GM23248 (cell line): ENCODE measurements around the gene SYT6. TPM values are rescaled to one million over a fixed set of nuclear protein-coding genes. Genes with fewer than 3 reads are reported as not detected.

Experiments
- DNase-seq: peaks from one replicate; pipeline ENCODE4 v3.0.0-alpha.2; 2015
- H2AFZ ChIP-seq: fragments of 200-600 bp; sonication (generic); 2 replicates; pipeline ENCODE4 v1.6.1; 2016; ENCODE audit warnings: antibody characterized with exemption
- H3F3A ChIP-seq: fragments of 200-600 bp; sonication (generic); 2 replicates; pipeline ENCODE4 v1.6.1; 2016; ENCODE audit warnings: mild to moderate bottlenecking, antibody characterized with exemption, mixed run types; ENCODE audit not compliant: insufficient read depth
- H3K27ac ChIP-seq: fragments of 200-600 bp; sonication (generic); 2 replicates; pipeline ENCODE4 v1.5.1; 2016; ENCODE audit warnings: mild to moderate bottlenecking
- H3K27me3 ChIP-seq: fragments of 200-600 bp; sonication (generic); replicated peaks from 2 replicates; pipeline ENCODE4 v1.6.1; 2016; ENCODE audit warnings: mild to moderate bottlenecking; ENCODE audit not compliant: insufficient read depth
- H3K36me3 ChIP-seq: fragments of 200-600 bp; sonication (generic); 2 replicates; pipeline ENCODE4 v1.6.1; 2016; ENCODE audit warnings: low read depth, mild to moderate bottlenecking
- H3K4me1 ChIP-seq: fragments of 200-600 bp; sonication (generic); 2 replicates; pipeline ENCODE4 v1.6.1; 2016; ENCODE audit warnings: mild to moderate bottlenecking; ENCODE audit not compliant: insufficient read depth
- H3K4me2 ChIP-seq: fragments of 200-600 bp; sonication (generic); one replicate; pipeline ENCODE4 v1.6.1; 2016; ENCODE audit warnings: mild to moderate bottlenecking; ENCODE audit not compliant: unreplicated experiment
- H3K4me3 ChIP-seq: fragments of 200-600 bp; sonication (generic); 2 replicates; pipeline ENCODE4 v1.5.1; 2016; ENCODE audit warnings: mild to moderate bottlenecking
- H3K79me2 ChIP-seq: fragments of 200-600 bp; sonication (generic); 2 replicates; pipeline ENCODE4 v1.6.1; 2016; ENCODE audit warnings: mild to moderate bottlenecking; ENCODE audit not compliant: insufficient read depth
- H3K9ac ChIP-seq: fragments of 200-600 bp; sonication (generic); 2 replicates; pipeline ENCODE4 v1.6.1; 2016; ENCODE audit warnings: mild to moderate bottlenecking
- H3K9me2 ChIP-seq: fragments of 200-600 bp; sonication (generic); 2 replicates; pipeline ENCODE4 v1.6.1; 2016; ENCODE audit warnings: mixed run types, mild to moderate bottlenecking, moderate library complexity; ENCODE audit not compliant: insufficient read depth
- H3K9me3 ChIP-seq: fragments of 200-600 bp; sonication (generic); one replicate; pipeline ENCODE4 v1.6.1; 2017; ENCODE audit warnings: low read depth
- H4K20me1 ChIP-seq: fragments of 200-600 bp; sonication (generic); 2 replicates; pipeline ENCODE4 v1.6.0; 2016; ENCODE audit not compliant: insufficient read depth
- EZH2 ChIP-seq: fragments of 200-600 bp; sonication (generic); IDR thresholded peaks from 2 replicates; pipeline ENCODE4 v1.6.1; 2018; ENCODE audit warnings: antibody characterized with exemption, mild to moderate bottlenecking; ENCODE audit not compliant: insufficient read depth, poor library complexity, severe bottlenecking
- EZH2phosphoT487 ChIP-seq: fragments of 200-600 bp; sonication (generic); IDR thresholded peaks from 2 replicates; pipeline ENCODE4 v1.6.1; 2018; ENCODE audit warnings: antibody characterized with exemption, moderate library complexity, mild to moderate bottlenecking, low read depth; ENCODE audit not compliant: insufficient read depth
- WGBS, 2 experiments: methylation state at CpG; one replicate each; pipeline ENCODE4 v1.1.6; 2015 to 2017; ENCODE audit warnings: low lambda C conversion rate in 2 of 2, low coverage in 1 of 2; ENCODE audit errors: missing lambda C conversion rate in 2 of 2; 5-methylcytosine and 5-hydroxymethylcytosine counted together
- in situ Hi-C: fragments of 300-500 bp; cut with MboI; formaldehyde crosslinking; loops from 2 replicates; pipeline ENCODE4 v1.15.0; 2020
- polyA plus RNA-seq: library from polyadenylated mRNA; unstranded; fragments of >200 nt; fragmentation: Nextera tagmentation; extraction: Ambion mirVana; gene quantifications from 2 replicates; pipeline ENCODE4 v1.2.1, GENCODE V29; 2016
- total RNA-seq: library from RNA; depleted of rRNA; stranded (reverse); fragments of >200 nt; shearing (Covaris generic); gene quantifications from 2 replicates; pipeline ENCODE4 v1.2.3, GENCODE V29; 2014

Gene SYT6
- total and polyA plus RNA-seq, 2 experiments from 2014 or later, result not detected

DNA sequence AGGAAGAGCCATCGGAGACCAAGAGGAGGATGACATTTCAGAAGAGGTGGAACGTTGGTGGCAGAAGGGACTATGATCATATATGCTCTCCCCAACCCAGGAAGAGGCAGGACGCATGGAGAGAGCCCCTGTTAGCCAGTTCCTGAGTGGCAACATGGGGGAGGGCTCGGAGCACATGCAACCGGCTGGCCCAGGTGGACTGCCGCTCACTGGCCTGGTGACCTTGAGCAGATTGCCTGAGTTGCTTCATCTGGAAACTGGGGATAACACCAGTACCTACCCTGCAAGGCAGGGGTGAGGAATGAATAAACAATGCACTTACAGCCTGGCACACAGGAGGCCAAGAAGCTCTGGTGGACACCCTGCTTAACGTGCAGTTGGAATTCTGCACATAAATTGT lies 29.0 kb downstream of the SYT6 start:
- no peak overlapping the region for H3K27ac ChIP-seq
- H3K4me1 ChIP-seq, result no peaks in the 10 kb centered on the region
- H3K79me2 ChIP-seq, result no peaks in the 10 kb centered on the region
- DNase-seq, result no peak
- H3K36me3 ChIP-seq, result no peaks in the 10 kb centered on the region
- WGBS, 2 experiments, result 81 to 84% methylated on average over 7 of the region's 7 CpGs
- H3K9me2 ChIP-seq, result no peaks in the 10 kb centered on the region
- no peak overlapping the region for H3K4me3 ChIP-seq
- H3K27me3 ChIP-seq, result no peaks in the 10 kb centered on the region
- H3K4me2 ChIP-seq, result no peak overlapping the region
- H2AFZ ChIP-seq, result no peak overlapping the region
- H3K9ac ChIP-seq, result no peak overlapping the region
- no peaks in the 10 kb centered on the region for H3K9me3 ChIP-seq
- no peaks in the 10 kb centered on the region for H3F3A ChIP-seq
- H4K20me1 ChIP-seq, result no peaks in the 10 kb centered on the region
- in situ Hi-C loops, result no loop called here
- TF ChIP-seq EZH2phosphoT487, result no peak
- TF ChIP-seq EZH2, result no peak

DNA sequence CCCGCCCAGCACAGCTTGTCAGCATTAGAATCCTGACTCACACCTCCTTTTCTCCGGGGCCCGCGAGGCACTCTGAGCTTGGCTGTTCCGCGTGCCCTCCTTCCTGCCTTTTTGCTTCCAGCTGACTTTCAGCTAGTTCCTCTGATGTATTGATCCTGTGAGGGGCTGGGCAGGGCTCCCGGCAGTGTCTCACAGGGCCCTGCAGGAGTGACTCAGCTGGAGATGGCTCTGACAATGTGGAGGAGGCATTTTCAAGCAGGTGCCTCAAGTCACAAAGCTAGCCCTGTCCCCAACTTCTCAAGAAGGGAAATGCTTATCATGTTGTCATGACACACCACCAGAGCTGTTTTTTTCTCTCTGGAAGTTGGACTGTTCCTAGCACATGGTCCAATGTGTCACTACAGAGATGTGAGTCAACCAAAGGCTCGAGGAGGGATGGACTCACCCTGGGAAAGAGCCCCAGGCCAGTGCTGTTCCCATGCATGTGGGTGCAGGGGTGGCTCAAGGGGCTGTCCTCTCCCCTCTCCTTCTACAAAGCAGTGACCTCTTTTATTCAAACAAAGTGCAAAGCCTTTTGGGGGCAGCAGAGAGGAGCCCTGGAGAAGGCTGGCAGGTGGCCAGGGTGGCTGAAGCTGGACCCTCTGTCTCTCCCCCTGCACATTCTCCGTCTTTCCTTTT lies 30.6 kb downstream of the SYT6 start:
- H3K9me2 ChIP-seq, result no peaks in the 10 kb centered on the region
- H3K79me2 ChIP-seq, result no peaks in the 10 kb centered on the region
- H4K20me1 ChIP-seq, result no peaks in the 10 kb centered on the region
- H3K4me2 ChIP-seq, result no peak overlapping the region
- H3F3A ChIP-seq, result no peaks in the 10 kb centered on the region
- peak overlapping the region; percentile 43; the same call in 1 of the 2 replicates for H3K27ac ChIP-seq
- in situ Hi-C loops, result no loop called here
- TF ChIP-seq EZH2phosphoT487 (no peak), EZH2 (no peak)
- H3K4me3 ChIP-seq, result no peak overlapping the region
- H3K9ac ChIP-seq, result peak overlapping the region; percentile 14; the same call in 1 of the 2 replicates
- H3K36me3 ChIP-seq, result no peaks in the 10 kb centered on the region
- H3K4me1 ChIP-seq, result no peaks in the 10 kb centered on the region
- DNase-seq, result peak; percentile 88
- no peaks in the 10 kb centered on the region for H3K27me3 ChIP-seq
- no peaks in the 10 kb centered on the region for H3K9me3 ChIP-seq
- no peak overlapping the region for H2AFZ ChIP-seq
- WGBS, 2 experiments, result 26 to 29% methylated on average over 9 of the region's 9 CpGs

DNA sequence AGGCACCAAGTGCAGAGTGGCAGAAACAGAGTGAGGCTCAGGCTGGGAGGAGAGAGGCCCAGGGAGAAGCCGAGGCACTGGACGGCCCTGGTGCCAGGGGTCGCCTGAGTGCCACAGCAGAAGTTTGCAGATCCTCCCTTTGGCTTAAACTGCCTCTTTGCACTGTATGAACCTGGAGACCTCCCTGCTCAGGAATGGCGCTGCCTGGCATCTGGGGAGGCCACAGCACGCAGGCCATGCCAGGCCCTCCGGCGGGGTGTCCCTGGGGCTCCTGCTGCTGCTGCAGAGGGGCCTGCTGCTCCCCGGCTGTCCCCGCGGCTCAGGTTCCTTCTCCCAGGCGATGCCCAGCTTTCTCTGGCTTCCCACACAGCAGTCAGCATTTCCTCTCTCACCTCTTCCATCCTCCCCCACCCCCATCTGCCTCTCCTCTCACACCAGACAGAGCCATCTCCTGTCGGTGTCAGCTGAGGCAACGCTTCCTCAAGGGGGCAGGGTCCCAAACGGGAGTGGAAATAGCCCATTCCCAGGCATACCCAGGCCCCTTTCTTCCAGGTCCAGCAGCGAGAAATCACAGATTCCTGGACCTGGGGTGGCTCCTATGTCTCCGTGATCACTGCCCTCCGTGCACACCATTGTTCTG lies 35.2 kb downstream of the SYT6 start:
- Histone ChIP-seq H3K9me3 (no peaks in the 10 kb centered on the region), H3K4me3 (no peak overlapping the region), H2AFZ (no peak overlapping the region), H3K4me2 (no peak overlapping the region), H3K36me3 (no peaks in the 10 kb centered on the region), H3K27ac (no peak overlapping the region), H3F3A (no peaks in the 10 kb centered on the region), H3K27me3 (no peaks in the 10 kb centered on the region; the same call in 1 of the 2 replicates), H4K20me1 (no peaks in the 10 kb centered on the region), H3K79me2 (no peaks in the 10 kb centered on the region), H3K9ac (no peak overlapping the region), H3K9me2 (no peaks in the 10 kb centered on the region), H3K4me1 (no peaks in the 10 kb centered on the region)
- no peak for DNase-seq
- in situ Hi-C loops, result no loop called here
- no peak for TF ChIP-seq EZH2
- TF ChIP-seq EZH2phosphoT487, result no peak
- WGBS, 2 experiments, result 71 to 73% methylated on average over 14 to 17 of the region's 17 CpGs

DNA sequence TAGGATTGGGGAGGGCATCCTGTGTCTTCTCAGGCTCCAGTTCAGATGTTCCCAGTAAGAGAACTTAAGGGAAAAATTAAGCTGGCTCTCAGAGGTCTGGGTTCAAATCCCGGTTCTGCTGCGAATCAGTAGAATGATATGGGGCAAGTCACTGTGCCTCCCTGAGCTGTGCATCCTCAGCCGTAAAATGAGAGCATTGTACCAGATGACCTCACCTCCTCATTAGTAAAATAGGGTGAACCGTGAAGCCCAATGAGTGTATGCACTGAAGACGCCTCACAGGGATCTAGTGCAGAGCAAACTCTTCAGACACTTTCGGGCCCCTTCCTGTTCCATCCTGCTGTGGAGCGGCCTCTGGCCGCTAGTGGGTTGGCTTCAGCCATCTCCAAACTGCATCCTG lies 36.0 kb downstream of the SYT6 start:
- Histone ChIP-seq H2AFZ (no peak overlapping the region), H4K20me1 (no peaks in the 10 kb centered on the region), H3K4me3 (no peak overlapping the region), H3K4me2 (no peak overlapping the region), H3K9me3 (no peaks in the 10 kb centered on the region), H3K4me1 (no peaks in the 10 kb centered on the region), H3K36me3 (no peaks in the 10 kb centered on the region), H3K9ac (no peak overlapping the region), H3F3A (no peaks in the 10 kb centered on the region), H3K9me2 (no peaks in the 10 kb centered on the region), H3K27ac (no peak overlapping the region), H3K27me3 (no peaks in the 10 kb centered on the region; the same call in 1 of the 2 replicates), H3K79me2 (no peaks in the 10 kb centered on the region)
- TF ChIP-seq EZH2phosphoT487 (no peak), EZH2 (no peak)
- in situ Hi-C loops, result no loop called here
- DNase-seq, result no peak
- 80 to 82% methylated on average over 8 of the region's 8 CpGs for WGBS, 2 experiments

DNA sequence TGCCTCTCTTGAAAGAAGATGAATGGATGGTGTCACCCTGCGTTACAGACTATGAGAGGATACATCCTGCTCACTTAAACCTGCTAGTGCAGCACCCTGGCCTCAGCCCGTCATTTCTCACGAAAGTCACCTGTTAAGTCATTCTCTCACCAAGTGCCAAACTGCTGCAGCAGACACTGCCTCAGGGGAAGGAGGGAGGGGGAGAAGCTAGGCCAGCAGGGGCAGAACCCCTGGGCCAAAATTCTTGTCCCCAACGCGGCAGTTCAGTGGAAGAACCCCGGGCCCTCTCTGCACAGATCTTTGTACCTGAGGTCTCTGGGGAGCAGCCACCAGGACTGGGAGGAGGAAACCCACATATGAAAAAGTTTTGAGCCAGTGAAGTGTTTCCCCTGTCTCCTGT lies 37.6 kb downstream of the SYT6 start:
- no peaks in the 10 kb centered on the region for H3F3A ChIP-seq
- WGBS, 2 experiments, result 50 to 59% methylated on average over 6 of the region's 6 CpGs
- no peak overlapping the region for H2AFZ ChIP-seq
- no peak overlapping the region for H3K9ac ChIP-seq
- H3K36me3 ChIP-seq, result no peaks in the 10 kb centered on the region
- H3K27ac ChIP-seq, result no peak overlapping the region
- peaks cover 4% of the 10 kb centered on the region; the same call in 1 of the 2 replicates for H3K27me3 ChIP-seq
- in situ Hi-C loops, result no loop called here
- no peaks in the 10 kb centered on the region for H3K9me2 ChIP-seq
- H3K9me3 ChIP-seq, result no peaks in the 10 kb centered on the region
- no peak for DNase-seq
- H3K4me2 ChIP-seq, result no peak overlapping the region
- no peak overlapping the region for H3K4me3 ChIP-seq
- no peaks in the 10 kb centered on the region for H4K20me1 ChIP-seq
- H3K79me2 ChIP-seq, result no peaks in the 10 kb centered on the region
- H3K4me1 ChIP-seq, result no peaks in the 10 kb centered on the region
- TF ChIP-seq EZH2phosphoT487 (no peak), EZH2 (no peak)
